ENCODE data around the gene REXO4.
"Not testable (repeated sequence)": the region's sequence is repeated elsewhere in the genome, so short reads cannot be mapped to it uniquely, and the experiment has no call there.

The REXO4 gene

GRCh38 chr9:133417541-133418461, at the start of gene REXO4:
Gene REXO4, minus strand, starts transcription at chr9:133418010. Its CDS starts 166 bp downstream, at chr9:133417844.
- DNase-seq = peak; percentile 96

GRCh38 chr9:133467101-133467500, 49.3 kb upstream of the REXO4 start:
- DNase-seq = no peak

GRCh38 chr9:133465984-133466383, 48.2 kb upstream of the REXO4 start:
- DNase-seq = no peak

- no peak for DNase-seq
These were observed 46.8 kb upstream of the REXO4 start for GRCh38 chr9:133464638-133465037.

GRCh38 chr9:133463864-133464615, 46.2 kb upstream of the REXO4 start:
- no peak for DNase-seq

- no peak for DNase-seq
These were observed 45.5 kb upstream of the REXO4 start for GRCh38 chr9:133463234-133463863.

GRCh38 chr9:133461975-133462374, 44.2 kb upstream of the REXO4 start:
- DNase-seq = no peak

GRCh38 chr9:133460405-133461175, 42.8 kb upstream of the REXO4 start:
- no peak for DNase-seq

GRCh38 chr9:133459476-133460404, 41.9 kb upstream of the REXO4 start, which contains the start of gene CACFD1:
Gene CACFD1, plus strand, starts transcription at chr9:133459978. Its CDS starts 89 bp downstream, at chr9:133460067.
- peak; percentile 96 for DNase-seq

- DNase-seq = no peak
These were observed 41.0 kb upstream of the REXO4 start for GRCh38 chr9:133458643-133459312.

GRCh38 chr9:133457748-133458147, 39.9 kb upstream of the REXO4 start:
- no peak for DNase-seq

GRCh38 chr9:133457233-133457632, 39.4 kb upstream of the REXO4 start:
- DNase-seq = no peak

GRCh38 chr9:133456409-133456808, 38.6 kb upstream of the REXO4 start:
- DNase-seq = no peak

- DNase-seq = no peak
These were observed 38.1 kb upstream of the REXO4 start for GRCh38 chr9:133455936-133456335.

GRCh38 chr9:133454943-133455673, 37.3 kb upstream of the REXO4 start:
- no peak for DNase-seq

- no peak for DNase-seq
These were observed 36.5 kb upstream of the REXO4 start for GRCh38 chr9:133454325-133454724.

- DNase-seq = no peak
These were observed 35.8 kb upstream of the REXO4 start for GRCh38 chr9:133453651-133454050.

- no peak for DNase-seq
These were observed 34.8 kb upstream of the REXO4 start for GRCh38 chr9:133452562-133452961.

GRCh38 chr9:133451865-133452264, 34.1 kb upstream of the REXO4 start:
- DNase-seq = not testable (repeated sequence)

- no peak for DNase-seq
These were observed 31.9 kb upstream of the REXO4 start for GRCh38 chr9:133449760-133450159.

Measured in activated CD8-positive, alpha-beta memory T cell treated with anti-CD3 and anti-CD28 coated beads for 24 hours (primary cell).